Cardiac muscle cell (in vitro differentiated cells and primary cell): ENCODE measurements around the gene ALDH5A1. TPM values are rescaled to one million over a fixed set of nuclear protein-coding genes. Genes with fewer than 3 reads are reported as not detected.

Source experiments
- DNase-seq, 2 donors: peaks; one replicate each; pipeline versions ENCODE4 v3.0.0 to v3.0.0-alpha.2; 2010 to 2017; ENCODE audit warnings: low read depth in 1 of 2, low spot score in 1 of 2
- H3K27ac ChIP-seq: fragments of 200-600 bp; sonication (generic); 2 replicates; pipeline ENCODE4 v1.5.1; 2016
- H3K27me3 ChIP-seq: fragments of 200-600 bp; sonication (generic); 2 replicates; pipeline ENCODE4 v1.6.0; 2016; ENCODE audit warnings: control low read depth
- H3K36me3 ChIP-seq: fragments of 200-600 bp; sonication (generic); 2 replicates; pipeline ENCODE4 v1.5.1; 2016; ENCODE audit warnings: control low read depth
- H3K4me1 ChIP-seq: fragments of 200-600 bp; sonication (generic); 2 replicates; pipeline ENCODE4 v1.8.1; 2017; ENCODE audit warnings: low read depth, mild to moderate bottlenecking, mixed run types
- H3K4me3 ChIP-seq: fragments of 200-600 bp; sonication (generic); 2 replicates; pipeline ENCODE4 v1.5.1; 2016; ENCODE audit warnings: mild to moderate bottlenecking
- H3K9me3 ChIP-seq: fragments of 200-600 bp; sonication (generic); 2 replicates; pipeline ENCODE4 v1.5.1; 2017; ENCODE audit warnings: low read depth, mild to moderate bottlenecking, control low read depth
- polyA plus RNA-seq: library from polyadenylated mRNA; unstranded; fragments of >200 nt; fragmentation: Nextera tagmentation; extraction: Ambion mirVana; gene quantifications from 2 replicates; pipeline ENCODE4 v1.2.1, GENCODE V29; 2016
- total RNA-seq: library from RNA; depleted of rRNA; stranded (reverse); fragments of >200 nt; gene quantifications from 2 replicates; pipeline ENCODE4 v1.2.3, GENCODE V29; 2016
- TF ChIP-seq, protein P1 (sequence below): IDR thresholded peaks from 2 replicates; pipeline ENCODE4 v1.5.1; 2012; ENCODE audit warnings: low read depth, mild to moderate bottlenecking, low read length

The ALDH5A1 gene
- total and polyA plus RNA-seq, 2 experiments from 2014 or later: 10.4 to 15.0 TPM

DNA sequence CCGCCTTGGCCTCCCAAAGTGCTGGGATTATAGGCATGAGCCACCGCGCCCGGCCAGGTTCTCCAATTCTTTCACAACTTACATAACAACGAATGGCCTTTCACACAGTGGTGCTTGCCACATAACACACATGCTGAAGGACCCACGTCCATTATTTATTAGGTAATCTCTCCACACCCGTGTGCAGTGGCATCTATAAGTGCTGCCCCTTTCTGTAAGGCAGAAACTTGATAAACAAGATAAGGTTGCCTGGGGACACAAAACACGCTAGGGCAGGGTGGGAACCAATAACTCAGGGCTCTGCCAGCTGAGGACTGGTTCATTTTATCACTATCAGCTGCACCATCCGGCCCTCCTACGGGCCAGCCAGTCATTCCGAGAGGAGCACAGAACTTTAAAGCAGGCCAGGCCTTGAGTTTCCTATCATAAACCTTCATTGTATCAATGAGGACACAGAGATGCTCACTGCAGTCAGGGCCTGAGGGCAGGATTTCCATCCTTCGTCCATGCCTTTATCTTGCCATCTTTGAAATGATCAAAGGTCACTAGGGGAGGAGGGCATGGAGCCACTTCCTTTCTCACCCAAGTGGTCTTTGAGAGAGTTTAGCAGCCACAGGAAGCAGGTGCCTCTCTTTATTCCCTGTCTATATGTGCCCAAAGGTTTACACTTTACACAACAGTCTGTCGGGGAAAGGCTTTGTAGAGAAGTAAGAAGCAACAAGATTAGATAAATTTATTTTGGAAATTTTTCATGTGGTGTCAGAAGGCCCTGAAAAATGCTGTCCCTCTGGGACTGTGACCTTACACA lies 43.0 kb upstream of the ALDH5A1 start:
- DNase-seq: no peak
- Histone ChIP-seq H3K4me1 (no peaks in the 10 kb centered on the region), H3K9me3 (no peaks in the 10 kb centered on the region), H3K36me3 (no peaks in the 10 kb centered on the region), H3K27me3 (no peaks in the 10 kb centered on the region), H3K4me3 (no peak overlapping the region), H3K27ac (no peak overlapping the region)
- TF ChIP-seq, protein P1, sequence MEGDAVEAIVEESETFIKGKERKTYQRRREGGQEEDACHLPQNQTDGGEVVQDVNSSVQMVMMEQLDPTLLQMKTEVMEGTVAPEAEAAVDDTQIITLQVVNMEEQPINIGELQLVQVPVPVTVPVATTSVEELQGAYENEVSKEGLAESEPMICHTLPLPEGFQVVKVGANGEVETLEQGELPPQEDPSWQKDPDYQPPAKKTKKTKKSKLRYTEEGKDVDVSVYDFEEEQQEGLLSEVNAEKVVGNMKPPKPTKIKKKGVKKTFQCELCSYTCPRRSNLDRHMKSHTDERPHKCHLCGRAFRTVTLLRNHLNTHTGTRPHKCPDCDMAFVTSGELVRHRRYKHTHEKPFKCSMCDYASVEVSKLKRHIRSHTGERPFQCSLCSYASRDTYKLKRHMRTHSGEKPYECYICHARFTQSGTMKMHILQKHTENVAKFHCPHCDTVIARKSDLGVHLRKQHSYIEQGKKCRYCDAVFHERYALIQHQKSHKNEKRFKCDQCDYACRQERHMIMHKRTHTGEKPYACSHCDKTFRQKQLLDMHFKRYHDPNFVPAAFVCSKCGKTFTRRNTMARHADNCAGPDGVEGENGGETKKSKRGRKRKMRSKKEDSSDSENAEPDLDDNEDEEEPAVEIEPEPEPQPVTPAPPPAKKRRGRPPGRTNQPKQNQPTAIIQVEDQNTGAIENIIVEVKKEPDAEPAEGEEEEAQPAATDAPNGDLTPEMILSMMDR: no peak

DNA sequence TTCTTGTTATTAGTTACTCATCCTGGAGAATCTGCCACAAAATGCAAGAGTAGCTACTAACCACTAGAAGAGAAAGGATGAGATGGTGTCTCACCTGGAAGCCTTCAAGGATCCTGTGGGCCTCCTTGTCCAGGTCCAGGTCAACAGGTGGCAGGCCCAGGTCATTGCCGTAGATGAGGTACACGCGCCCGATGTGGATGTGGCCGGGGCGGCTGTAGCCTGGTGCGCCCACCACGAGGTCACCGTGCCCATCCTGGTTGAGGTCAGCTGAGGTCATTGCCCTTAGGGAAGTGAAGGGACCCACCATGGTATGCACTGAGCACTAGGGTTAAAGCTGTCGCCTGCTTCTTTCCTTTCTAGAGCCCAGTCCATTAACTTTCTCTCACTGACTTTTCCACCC lies 40.8 kb upstream of the ALDH5A1 start:
- no peaks in the 10 kb centered on the region for H3K36me3 ChIP-seq
- no peaks in the 10 kb centered on the region for H3K27me3 ChIP-seq
- no peak overlapping the region for H3K4me3 ChIP-seq
- H3K4me1 ChIP-seq: no peaks in the 10 kb centered on the region
- H3K9me3 ChIP-seq: no peaks in the 10 kb centered on the region
- H3K27ac ChIP-seq: no peak overlapping the region
- TF ChIP-seq, protein P1: no peak
- DNase-seq: no peak

DNA sequence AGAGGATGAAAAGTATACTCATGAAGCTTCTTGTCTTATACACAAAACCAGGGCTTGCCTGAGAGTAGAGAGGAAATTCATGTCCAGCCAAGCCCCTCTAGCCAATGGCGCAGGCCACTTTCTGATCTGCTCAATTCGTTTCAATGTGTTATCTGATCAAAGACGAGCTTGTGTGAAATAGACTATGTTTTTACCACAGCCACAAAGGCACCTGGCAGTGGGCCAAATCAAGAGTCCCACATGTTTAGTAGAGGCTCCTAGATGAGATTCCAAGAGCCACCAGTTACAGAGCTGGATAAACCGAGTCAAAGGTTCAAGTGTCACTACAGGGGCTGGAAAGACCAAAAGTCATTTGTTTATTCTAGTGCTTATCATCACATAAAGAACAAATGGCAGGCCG lies 40.3 kb upstream of the ALDH5A1 start:
- TF ChIP-seq, protein P1: no peak
- no peaks in the 10 kb centered on the region for H3K27me3 ChIP-seq
- H3K4me3 ChIP-seq: no peak overlapping the region

DNA sequence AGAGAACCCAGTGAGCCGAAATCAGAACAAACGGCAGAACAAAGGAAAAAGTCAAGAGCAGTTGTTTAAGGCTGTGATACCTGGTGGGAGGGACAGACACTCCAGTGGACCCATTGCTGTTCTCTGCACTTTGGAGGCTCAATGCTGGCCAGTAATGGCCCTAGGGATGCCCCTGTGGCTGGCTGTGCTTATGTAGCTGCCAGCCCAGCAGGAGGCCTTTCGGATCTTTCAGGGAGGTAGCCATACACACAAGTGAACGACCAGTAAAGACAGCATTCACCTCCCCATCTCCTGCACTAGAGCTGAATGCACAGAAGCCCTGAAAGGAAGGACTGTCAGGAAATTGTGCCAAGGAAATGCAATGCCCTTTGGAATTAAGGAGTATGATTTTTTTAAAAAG lies 39.7 kb upstream of the ALDH5A1 start:
- no peaks in the 10 kb centered on the region for H3K4me1 ChIP-seq
- DNase-seq: no peak
- no peaks in the 10 kb centered on the region for H3K9me3 ChIP-seq
- no peaks in the 10 kb centered on the region for H3K36me3 ChIP-seq
- no peak overlapping the region for H3K4me3 ChIP-seq
- no peak overlapping the region for H3K27ac ChIP-seq
- TF ChIP-seq, protein P1: no peak
- H3K27me3 ChIP-seq: no peaks in the 10 kb centered on the region

More for the DNA sequence above, 40.3 kb upstream of the ALDH5A1 start:
- Histone ChIP-seq H3K27ac (no peak overlapping the region), H3K36me3 (no peaks in the 10 kb centered on the region), H3K4me1 (no peaks in the 10 kb centered on the region), H3K9me3 (no peaks in the 10 kb centered on the region)
- no peak for DNase-seq

DNA sequence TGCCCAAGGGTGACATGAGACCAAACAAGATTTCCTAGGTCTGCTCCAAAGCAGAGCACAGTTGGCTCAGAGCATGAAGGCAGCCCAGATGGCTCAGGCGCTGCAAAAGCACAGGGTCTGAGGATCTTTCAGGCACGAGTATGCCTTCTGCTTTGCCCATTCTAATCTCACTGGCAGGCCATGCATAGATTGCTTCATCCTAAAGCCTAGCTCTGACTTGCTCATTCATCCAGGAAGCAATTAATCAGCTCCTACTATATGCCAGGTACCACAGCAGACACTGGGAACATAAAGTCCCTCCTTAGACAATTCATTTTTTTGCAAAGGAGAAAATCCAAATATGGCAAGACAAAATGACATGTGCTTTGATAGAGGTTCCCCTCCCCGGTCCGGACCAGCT lies 36.6 kb upstream of the ALDH5A1 start:
- Histone ChIP-seq H3K4me3 (no peak overlapping the region), H3K27me3 (no peaks in the 10 kb centered on the region), H3K27ac (no peak overlapping the region), H3K9me3 (no peaks in the 10 kb centered on the region), H3K36me3 (no peaks in the 10 kb centered on the region), H3K4me1 (no peaks in the 10 kb centered on the region)
- DNase-seq: peak in 1 of 2 donors; percentile 7
- TF ChIP-seq, protein P1: no peak
